ENCODE data around the gene RNF152.
"Not testable (repeated sequence)": the region's sequence is repeated elsewhere in the genome, so short reads cannot be mapped to it uniquely, and the experiment has no call there.

Gene RNF152

DNA sequence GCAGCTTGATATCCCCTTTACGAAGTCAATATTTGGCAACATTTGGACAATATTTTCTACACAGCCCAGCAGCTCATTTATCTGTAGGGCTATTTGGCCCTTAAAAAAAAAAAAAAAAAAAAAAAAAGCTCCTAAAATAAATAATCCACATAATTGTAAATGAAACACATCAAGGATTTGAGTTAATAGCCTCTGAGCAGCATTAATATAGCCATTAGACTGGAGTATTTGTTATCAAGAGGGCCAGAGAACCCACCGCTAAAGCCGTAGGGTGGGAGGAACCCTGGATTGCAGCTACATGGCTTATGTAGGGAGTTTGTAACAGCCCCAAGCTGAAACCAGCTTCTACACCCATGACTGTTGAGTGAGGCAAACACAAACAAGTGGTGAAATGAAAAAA, 84.5 kb downstream of the RNF152 start:
- intact Hi-C loops (cut with DNase I; ENCODE audit: low total_unique reads), result no loop called here
- Histone ChIP-seq H3K4me3 (no peak overlapping the region), H3K36me3 (peaks cover 0 to 1% (median under 1%) of the 10 kb centered on the region in 3 donors), H3K27ac (no peak overlapping the region), H3K27me3 (no peaks in the 10 kb centered on the region), H3K9me3 (no peaks in the 10 kb centered on the region), H3K4me1 (peaks cover 0 to 5% (median 0%) of the 10 kb centered on the region in 4 donors)
- TF ChIP-seq, protein P1, sequence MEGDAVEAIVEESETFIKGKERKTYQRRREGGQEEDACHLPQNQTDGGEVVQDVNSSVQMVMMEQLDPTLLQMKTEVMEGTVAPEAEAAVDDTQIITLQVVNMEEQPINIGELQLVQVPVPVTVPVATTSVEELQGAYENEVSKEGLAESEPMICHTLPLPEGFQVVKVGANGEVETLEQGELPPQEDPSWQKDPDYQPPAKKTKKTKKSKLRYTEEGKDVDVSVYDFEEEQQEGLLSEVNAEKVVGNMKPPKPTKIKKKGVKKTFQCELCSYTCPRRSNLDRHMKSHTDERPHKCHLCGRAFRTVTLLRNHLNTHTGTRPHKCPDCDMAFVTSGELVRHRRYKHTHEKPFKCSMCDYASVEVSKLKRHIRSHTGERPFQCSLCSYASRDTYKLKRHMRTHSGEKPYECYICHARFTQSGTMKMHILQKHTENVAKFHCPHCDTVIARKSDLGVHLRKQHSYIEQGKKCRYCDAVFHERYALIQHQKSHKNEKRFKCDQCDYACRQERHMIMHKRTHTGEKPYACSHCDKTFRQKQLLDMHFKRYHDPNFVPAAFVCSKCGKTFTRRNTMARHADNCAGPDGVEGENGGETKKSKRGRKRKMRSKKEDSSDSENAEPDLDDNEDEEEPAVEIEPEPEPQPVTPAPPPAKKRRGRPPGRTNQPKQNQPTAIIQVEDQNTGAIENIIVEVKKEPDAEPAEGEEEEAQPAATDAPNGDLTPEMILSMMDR (IDR thresholded peaks at IDR 0.05), result no peak
- DNase-seq, result no peak

DNA sequence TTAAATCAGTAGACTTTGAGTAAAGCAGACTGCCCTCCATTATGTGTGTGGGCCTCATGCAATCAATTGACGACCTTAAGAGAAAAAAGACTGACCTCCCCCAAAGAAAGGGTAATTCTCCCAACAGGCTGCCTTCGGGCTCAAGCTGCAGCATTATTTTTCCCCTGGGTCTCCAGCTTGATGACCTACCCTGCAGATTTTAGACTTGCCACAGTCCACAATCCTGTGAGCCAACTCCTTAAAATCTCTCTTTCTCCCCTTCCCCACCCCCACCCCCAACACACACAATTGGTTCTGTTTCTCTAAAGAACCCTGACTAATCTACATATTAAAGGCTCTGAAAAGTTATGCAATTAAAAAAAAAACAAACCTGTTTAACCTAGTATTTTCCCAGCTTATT, 89.4 kb downstream of the RNF152 start:
- H3K4me3 ChIP-seq, result no peak overlapping the region
- no peak for DNase-seq
- intact Hi-C loops (cut with DNase I; ENCODE audit: low total_unique reads), result no loop called here
- no peaks in the 10 kb centered on the region for H3K4me1 ChIP-seq
- no peaks in the 10 kb centered on the region for H3K27me3 ChIP-seq
- TF ChIP-seq, protein P1 (IDR thresholded peaks at IDR 0.05), result no peak
- H3K36me3 ChIP-seq, result no peaks in the 10 kb centered on the region
- no peak overlapping the region for H3K27ac ChIP-seq
- no peaks in the 10 kb centered on the region for H3K9me3 ChIP-seq

DNA sequence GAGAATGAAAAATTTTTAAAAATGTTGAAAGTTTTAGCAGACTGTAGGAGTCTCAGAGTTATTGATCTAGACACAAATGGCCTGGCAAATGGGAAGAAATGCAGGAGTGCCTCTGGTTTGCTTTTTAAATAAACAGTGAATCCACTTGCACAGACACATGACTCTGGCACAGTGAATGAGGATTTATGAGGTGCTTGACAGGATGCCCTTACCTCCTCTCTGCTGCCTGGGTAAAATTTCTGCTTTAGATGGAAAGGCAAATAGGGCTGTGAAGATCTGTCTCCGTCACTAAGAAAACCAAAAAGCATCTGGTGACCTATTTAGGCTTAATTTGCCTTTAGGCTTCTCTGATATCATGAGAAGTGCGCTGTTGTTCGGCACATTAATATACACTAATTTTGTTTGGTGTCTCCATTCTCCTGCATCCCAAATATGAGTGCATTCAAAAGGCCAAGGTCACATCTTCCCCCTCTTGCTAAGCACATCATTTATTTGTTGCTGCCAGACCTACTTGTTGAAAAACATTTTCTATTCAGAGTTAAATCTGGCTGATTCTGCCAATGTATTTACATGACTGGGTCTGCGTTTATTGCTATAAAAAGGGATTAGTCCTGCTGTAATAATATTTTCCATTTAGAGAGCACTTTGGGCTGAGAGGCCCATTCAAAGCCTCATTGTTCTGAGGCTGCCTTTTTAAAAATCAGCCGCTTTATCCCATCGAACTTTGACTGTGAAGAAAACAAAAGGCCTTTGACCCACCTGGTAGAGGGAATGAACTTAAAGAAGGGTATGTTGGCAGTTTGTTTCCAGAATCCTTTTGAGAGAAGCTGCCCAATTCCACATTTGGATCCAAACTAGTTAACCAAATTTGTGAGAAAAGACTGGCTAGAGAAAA, 94.9 kb downstream of the RNF152 start:
- TF ChIP-seq, protein P1 (IDR thresholded peaks at IDR 0.05), result no peak
- no peaks in the 10 kb centered on the region for H3K27me3 ChIP-seq
- H3K9me3 ChIP-seq, result no peaks in the 10 kb centered on the region
- H3K4me1 ChIP-seq, result no peaks in the 10 kb centered on the region
- no peak overlapping the region for H3K4me3 ChIP-seq
- no peaks in the 10 kb centered on the region for H3K36me3 ChIP-seq
- no peak overlapping the region for H3K27ac ChIP-seq
- intact Hi-C loops (cut with DNase I; ENCODE audit: low total_unique reads), result no loop called here
- no peak for DNase-seq

DNA sequence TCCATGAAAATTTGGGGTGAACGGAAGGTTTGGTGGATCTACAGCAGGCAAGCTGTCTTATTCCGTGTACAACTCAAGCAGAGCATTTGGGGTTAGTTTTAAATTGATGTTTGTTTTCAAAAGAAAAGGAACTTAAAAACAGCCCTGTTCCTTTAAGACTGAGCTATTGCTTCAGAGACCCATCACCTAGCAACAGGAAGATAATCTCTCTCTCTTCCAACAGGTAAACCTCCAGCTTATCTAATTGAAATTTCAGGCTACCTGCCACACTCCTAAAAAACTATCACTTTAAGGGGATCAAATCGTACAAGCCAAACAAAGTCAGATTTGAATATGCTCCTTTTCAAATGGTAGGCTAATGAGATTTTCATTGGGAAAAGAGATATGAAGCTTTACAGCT, 101.8 kb downstream of the RNF152 start:
- no peaks in the 10 kb centered on the region for H3K4me1 ChIP-seq
- intact Hi-C loops (cut with DNase I; ENCODE audit: low total_unique reads), result no loop called here
- DNase-seq, result no peak
- no peak overlapping the region for H3K27ac ChIP-seq
- TF ChIP-seq, protein P1 (IDR thresholded peaks at IDR 0.05), result no peak
- no peaks in the 10 kb centered on the region for H3K27me3 ChIP-seq
- no peaks in the 10 kb centered on the region for H3K36me3 ChIP-seq
- H3K9me3 ChIP-seq, result peaks cover 0 to 11% (median 0%) of the 10 kb centered on the region in 3 donors
- H3K4me3 ChIP-seq, result no peak overlapping the region

DNA sequence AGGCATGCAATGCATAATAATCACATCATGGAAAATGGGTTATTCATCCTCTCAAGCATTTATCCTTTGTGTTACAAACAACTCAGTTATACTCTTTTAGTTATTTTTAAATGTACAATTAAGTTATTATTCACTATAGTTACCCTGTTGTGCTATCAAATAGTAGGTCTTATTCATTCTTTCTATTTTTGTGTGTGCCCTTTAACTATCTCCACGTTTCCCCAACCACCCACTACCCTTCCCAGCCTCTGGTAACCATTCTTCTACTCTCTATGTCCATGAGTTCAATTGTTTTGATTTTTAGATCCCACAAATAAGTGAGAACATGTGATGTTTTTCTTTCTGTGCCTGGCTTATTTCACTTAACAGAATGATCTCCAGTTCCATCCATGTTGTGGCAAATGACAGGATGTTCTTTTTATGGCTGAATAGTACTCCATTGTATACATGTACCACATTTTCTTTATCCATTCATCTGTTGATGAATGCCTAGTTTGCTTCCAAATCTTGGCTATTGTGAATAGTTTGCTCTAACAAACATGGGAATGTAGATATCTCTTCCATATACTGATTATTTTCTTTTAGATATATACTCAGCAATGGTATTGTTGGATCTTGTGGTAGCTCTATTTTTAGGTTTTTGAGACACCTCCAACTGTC, 105.7 kb downstream of the RNF152 start:
- H3K4me3 ChIP-seq; DNase-seq; H3K27me3 ChIP-seq; H3K27ac ChIP-seq; H3K4me1 ChIP-seq; intact Hi-C loops (cut with DNase I; ENCODE audit: low total_unique reads); H3K36me3 ChIP-seq: not testable (repeated sequence)
- H3K9me3 ChIP-seq, result peaks cover 0 to 11% (median 0%) of the 10 kb centered on the region in 3 donors

DNA sequence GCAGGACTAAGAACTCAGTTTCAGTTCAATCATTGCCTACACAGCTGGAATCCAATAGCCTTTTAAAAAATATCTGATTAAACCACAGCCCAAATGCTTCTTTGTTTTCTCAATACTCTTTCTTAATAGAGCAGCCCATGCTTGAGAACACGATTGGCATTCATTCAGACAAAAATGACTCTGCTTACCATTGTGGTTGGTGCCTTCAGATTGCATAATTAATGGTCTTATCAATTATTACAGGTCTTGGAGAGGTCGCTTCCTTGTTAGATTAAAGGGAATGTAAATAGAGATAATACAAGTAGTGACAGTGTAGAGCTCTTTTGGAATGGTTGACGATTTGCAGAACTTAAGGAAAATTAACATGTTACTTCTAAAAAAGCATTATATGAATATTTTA, 107.2 kb downstream of the RNF152 start:
- Histone ChIP-seq H3K4me1 (no peaks in the 10 kb centered on the region), H3K27ac (no peak overlapping the region), H3K9me3 (peaks cover 0 to 11% (median 0%) of the 10 kb centered on the region in 3 donors), H3K4me3 (no peak overlapping the region), H3K36me3 (no peaks in the 10 kb centered on the region), H3K27me3 (no peaks in the 10 kb centered on the region)
- TF ChIP-seq, protein P1 (IDR thresholded peaks at IDR 0.05), result no peak
- intact Hi-C loops (cut with DNase I; ENCODE audit: low total_unique reads), result no loop called here
- DNase-seq, result no peak

Measured in tibial artery (tissue), 4 donors.